Skin epidermis (tissue), 12 donors: Measurements from ENCODE around the gene SRD5A1.

Experiments used
- H3K27ac ChIP-seq, 21 experiments: fragments of 200-600 bp; sonication (generic) in 11 of 21; one replicate each; pipeline ENCODE4 v1.5.0; 2020; ENCODE audit warnings: mild to moderate bottlenecking in 3 of 21, inconsistent platforms in 2 of 21, moderate library complexity in 2 of 21
- H3K4me3 ChIP-seq, 7 experiments: fragments of 200-600 bp; sonication (generic) in 2 of 7; one replicate each; pipeline ENCODE4 v1.5.0; 2020; ENCODE audit warnings: inconsistent platforms in 2 of 7, mild to moderate bottlenecking in 2 of 7, moderate library complexity in 1 of 7

SRD5A1 gene

DNA sequence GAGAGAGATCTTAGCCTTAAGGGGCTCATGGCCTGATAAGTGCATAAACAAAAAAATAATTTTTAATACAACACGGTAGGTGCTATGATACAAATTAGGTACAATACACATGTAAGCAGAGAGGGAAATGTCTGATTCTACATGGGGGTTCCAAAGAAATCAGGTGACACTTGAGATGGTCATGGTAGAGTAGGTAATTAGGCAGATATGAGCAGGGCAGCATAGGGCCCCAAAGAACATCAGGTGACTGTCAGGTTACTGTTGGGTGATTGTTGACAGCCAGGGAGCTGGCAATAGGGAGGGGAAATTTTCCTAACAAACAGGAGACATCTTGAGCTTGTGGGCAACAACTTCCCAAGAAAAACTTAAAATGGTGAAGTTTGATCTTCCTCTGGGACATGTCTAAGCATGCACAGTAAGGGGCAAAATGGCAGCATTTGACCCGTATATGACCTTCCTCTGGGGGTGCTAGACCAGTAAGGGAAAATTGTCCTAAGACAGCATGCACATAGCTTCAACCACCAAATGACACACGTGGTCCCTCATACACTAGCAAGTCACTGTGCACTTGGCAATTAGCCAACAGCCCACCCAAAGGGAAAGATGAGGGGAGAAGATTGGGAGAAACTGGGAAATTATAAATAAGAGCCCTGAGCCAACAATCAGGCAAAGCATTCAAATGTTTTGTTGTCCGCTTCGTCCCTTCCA, 42.7 kb downstream of the SRD5A1 start:
- Histone ChIP-seq H3K27ac (no peak overlapping the region), H3K4me3 (no peak overlapping the region)

DNA sequence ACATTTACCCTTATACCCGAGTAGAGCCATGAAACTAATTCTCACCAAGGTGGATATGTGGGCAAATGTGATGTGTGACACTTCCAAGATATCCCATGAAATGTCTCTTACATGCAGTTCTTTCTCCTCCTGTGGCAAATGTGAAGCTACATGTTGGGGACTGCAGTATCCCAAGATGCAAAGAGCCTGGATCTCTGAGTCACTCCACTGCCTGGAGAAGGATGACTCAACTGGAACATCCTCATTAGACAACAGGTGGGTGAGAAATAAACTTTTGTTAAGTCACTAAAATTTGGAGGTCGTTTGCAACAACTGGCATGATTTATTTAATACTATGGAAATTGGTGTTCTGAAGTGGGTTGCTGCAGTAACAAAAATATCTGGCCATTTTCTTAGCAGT, 43.5 kb downstream of the SRD5A1 start:
- H3K4me3 ChIP-seq, result no peak overlapping the region
- H3K27ac ChIP-seq, result no peak overlapping the region

DNA sequence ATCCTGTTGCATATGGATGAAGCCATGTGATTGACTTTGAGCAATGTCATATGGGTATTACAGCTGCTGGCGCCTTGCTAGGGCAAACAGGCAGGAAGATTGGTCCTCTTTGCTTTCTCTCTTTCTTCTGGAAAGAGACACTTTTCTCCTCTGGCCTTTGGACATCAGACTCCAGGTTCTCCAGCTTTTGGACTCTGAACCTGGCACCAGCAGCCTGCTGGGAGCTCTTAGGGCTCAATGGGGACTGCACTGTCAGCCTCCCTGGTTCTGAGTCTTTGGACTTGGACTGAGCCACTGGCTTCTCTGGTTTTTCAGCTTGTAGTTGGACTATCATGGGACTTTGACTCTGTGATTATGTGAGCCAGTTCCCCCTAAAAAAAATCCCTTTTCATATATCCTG, 45.1 kb downstream of the SRD5A1 start:
- Histone ChIP-seq H3K27ac (no peak overlapping the region), H3K4me3 (no peak overlapping the region)

DNA sequence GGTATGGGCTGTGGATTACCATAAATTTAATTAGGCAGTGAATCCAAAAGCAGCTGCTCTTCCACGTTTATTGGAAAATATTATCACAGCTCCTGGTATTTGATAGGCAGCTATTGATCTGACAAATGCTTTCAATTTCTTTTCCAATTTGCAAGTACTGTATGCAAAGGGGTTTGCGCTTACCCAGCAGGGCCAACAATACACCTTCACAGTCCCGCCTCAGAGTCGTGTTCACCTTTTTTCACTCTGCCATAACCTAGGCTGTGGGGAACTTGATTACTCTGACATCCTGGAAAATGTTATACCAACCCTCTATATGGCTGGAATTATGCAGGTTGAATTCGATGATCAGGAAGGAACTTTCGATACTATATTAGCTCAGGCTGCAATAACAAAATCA, 47.7 kb downstream of the SRD5A1 start:
- H3K4me3 ChIP-seq, result no peak overlapping the region

DNA sequence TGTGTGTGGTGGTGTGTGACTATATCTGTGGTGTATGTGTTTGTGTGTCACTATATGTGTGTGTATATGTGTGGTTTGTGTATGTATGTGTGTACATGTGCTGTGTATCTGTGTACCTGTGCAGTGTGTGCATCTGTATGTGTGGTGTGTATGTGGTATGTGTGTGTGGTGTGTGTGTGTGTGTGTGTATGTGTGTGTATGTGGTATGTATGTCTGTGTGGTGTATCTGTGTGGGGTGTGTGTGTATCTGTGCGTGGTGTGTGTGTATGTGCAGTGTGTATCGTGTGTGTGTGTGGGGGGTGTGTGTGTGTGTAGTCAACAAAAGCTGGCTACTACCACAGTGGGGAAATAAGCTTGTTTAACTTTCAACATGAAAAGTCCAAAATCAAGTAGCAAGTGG, 48.4 kb downstream of the SRD5A1 start:
- Histone ChIP-seq H3K4me3 (no peak overlapping the region), H3K27ac (no peak overlapping the region)

More for the DNA sequence above, 47.7 kb downstream of the SRD5A1 start:
- H3K27ac ChIP-seq, result no peak overlapping the region

DNA sequence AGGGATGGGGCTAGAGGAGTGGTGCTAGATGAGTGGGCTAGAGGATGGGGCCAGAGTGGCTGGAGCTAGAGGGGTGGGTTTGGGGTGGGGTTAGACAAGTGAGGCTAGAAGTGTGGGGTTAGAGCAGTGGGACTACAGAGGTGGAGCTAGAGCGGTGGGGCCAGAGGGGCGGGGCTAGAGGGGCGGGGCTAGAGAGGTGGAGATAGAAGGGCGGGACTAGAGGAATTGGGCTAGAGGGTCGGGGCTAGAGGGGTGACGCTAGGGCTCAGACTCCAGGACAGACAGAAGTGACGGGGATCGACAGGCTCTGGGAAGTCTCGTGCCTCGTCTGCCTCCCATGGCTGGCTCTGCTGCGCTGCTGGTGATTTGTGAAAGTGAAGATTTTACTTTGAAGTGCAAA, 49.0 kb downstream of the SRD5A1 start:
- H3K4me3 ChIP-seq, result no peak overlapping the region
- no peak overlapping the region for H3K27ac ChIP-seq

DNA sequence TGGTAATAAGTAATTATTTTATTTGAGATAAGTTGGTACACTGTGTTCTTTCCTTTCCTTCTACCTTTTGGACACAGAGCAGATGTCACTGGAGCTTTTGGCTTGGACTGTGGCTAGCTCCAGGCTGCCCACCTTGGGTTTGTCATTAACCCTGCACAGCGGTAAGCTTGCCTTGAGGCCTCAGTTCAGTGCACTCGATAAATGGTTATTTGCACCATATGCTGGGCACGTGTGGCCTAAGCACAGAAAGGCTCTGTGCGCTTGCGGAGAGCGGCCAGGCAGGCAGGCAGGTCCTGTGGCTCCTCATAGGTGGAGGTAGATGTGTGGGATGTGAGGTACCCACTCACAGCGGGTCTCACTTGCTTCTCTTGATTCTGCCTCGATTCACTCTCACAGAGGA, 50.0 kb downstream of the SRD5A1 start:
- no peak overlapping the region for H3K27ac ChIP-seq
- no peak overlapping the region for H3K4me3 ChIP-seq

DNA sequence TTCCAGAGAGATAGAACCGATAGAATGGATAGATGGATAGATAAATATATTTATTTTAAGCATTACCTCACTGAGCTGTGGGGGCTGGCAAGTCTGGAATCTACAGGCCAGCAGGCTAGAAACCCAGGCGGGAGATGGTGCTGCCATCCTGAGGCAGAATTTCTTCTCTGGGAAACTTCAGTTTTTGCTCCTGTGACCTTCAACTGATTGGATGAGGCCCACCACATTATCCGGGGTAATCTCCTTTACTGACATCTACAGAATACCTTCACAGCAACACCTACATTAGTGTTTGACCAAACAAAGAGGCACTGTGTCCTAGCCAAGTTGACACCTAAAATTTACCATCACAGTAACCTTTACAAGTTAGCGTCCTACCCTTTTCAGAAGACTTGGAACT, 50.8 kb downstream of the SRD5A1 start:
- Histone ChIP-seq H3K27ac (no peak overlapping the region), H3K4me3 (no peak overlapping the region)

DNA sequence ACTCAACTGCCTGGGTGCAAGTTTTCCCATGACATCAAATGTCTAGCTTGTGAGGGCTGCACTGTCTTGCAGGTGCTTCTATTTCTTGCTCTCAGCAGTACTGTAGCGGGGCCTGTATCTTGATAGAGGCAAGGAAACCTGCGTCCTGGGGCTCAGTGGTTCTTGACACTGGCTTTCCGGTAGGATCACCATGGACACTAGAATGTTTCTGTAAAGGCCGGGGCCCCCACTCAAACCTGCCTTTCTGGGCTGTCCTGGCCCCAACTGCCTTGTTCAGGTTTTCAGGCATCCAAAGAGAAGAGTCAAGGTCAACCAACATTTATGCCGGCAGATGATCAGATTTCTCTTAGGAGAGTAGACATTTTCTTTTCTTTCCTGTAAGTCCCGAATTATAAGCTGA, 53.3 kb downstream of the SRD5A1 start:
- H3K4me3 ChIP-seq, result no peak overlapping the region

DNA sequence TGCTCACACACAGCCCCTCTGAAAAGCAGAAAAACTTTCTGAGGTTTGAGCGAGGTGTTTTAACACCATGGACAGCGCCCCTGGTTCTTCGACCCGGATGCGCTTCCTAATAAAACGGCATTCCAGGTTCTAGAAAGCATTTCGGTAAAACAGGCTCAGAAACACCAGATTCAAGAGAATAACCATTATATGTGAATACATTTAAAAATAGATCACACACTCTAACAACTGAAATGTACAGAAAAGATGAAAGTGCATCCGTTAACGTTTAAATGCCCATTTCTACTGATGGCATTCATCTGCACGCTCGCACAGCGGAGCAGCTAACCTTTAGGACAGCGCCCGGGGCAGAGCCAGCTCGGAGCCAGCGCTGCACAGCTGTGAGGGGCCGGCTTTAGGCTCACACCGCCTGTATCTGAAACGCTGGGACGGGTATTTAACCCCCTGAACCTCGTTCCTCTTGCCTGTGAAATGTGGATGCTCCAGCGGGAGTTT, 53.7 kb downstream of the SRD5A1 start:
- no peak overlapping the region for H3K27ac ChIP-seq
- H3K4me3 ChIP-seq, result peak overlapping the region in 1 of 7 experiments; percentile 14

More for the DNA sequence above, 53.3 kb downstream of the SRD5A1 start:
- no peak overlapping the region for H3K27ac ChIP-seq

DNA sequence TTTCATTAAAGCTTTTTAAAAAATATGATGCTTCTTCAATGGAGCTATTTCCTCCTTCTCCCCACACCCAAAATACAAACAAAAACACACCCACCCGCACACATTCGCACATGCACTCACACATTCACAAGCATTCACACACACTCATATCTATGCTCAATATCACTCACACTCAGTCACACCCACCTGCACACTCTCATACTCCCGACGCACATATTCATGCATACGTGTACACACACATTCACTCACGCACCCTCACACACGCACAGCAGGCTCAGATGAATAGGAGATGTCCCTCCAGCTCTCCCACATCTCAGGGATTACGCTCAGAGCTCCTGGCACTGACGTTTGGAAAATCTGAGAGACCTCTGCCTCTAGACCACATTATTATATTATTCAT, 54.3 kb downstream of the SRD5A1 start:
- Histone ChIP-seq H3K4me3 (no peak overlapping the region), H3K27ac (no peak overlapping the region)

DNA sequence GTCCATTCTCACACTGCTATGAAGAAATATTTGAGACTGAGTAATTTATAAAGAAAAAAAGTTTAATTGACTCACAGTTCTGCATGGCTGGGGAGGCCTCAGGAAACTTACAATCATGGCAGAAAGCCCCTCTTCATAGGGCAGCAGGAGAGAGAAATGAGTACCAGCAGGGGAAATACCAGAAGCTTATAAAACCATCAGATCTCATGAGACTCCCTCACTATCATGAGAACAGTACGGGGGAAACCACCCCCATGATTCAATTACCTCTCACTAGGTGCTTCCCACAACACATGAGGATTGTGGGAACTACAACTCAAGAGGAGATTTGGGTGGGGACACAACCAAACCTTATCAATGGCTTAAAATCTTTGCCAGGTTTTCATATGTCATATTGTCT, 59.7 kb downstream of the SRD5A1 start:
- no peak overlapping the region for H3K4me3 ChIP-seq
- no peak overlapping the region for H3K27ac ChIP-seq

DNA sequence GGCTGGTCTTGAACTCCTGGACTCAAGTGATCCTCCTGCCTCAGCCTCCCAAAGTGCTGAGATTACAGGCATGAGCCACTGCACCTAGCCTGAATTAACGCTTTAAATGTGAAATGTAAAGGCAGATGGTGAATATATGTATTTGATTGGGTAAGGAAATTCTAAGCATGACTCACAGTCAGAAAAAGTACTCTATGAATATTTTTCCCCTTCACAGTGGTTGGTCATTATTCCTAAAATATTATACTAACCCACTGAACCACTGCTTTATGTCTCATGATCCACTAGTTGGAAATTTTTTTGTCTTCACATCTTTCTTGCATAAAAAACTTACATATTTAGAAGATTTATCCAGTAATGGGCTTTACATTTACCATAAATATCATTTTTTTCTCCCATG, 65.5 kb downstream of the SRD5A1 start:
- no peak overlapping the region for H3K27ac ChIP-seq
- H3K4me3 ChIP-seq, result no peak overlapping the region

DNA sequence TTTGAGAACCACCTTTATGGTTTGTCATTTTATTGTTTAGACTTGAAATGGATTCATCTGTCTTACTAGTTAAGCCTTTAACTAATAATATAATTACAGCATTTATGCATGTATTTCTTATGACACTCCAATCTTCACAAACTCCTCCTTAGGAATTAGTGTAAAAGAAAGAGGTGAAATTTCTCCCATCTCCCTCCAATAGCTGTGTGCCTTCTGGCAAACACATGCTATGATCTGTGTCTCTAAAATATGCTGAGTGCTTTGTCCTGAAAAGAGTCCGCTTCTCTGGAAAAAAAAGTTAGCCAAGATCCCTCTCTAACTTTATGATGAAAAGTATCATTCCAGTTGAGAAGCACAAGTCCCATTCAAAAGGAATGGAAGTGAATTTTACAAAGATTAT, 66.1 kb downstream of the SRD5A1 start:
- Histone ChIP-seq H3K27ac (no peak overlapping the region), H3K4me3 (no peak overlapping the region)

DNA sequence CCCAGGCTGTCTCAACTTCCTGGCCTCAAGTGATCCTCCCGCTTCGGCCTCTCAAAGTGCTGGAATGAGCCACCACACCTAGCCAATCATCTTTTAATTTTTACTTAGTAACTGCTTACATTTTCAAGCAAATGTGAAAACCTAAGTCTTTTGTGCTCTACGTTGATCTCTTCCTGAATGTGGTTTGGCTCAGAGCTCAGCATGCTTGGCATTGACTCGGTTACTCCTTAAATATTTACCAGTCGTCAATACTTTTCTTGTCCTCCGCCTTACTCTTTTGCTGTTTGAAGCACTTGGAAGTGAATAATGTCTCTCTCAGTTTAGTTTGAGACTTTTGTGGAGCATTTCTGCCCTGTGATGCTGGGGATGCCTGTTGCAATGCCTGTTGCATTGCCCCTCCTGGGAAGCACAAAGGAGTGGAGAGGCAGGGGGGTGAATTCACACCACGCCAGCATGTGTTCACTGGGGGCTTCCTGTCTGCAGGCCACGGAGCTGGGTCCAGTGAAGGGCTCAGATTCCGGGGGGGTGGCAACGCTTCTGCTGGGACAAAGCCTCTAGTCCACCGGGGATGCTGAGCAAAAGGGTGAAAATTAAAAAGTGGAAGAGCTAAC, 66.9 kb downstream of the SRD5A1 start:
- no peak overlapping the region for H3K4me3 ChIP-seq
- no peak overlapping the region for H3K27ac ChIP-seq

DNA sequence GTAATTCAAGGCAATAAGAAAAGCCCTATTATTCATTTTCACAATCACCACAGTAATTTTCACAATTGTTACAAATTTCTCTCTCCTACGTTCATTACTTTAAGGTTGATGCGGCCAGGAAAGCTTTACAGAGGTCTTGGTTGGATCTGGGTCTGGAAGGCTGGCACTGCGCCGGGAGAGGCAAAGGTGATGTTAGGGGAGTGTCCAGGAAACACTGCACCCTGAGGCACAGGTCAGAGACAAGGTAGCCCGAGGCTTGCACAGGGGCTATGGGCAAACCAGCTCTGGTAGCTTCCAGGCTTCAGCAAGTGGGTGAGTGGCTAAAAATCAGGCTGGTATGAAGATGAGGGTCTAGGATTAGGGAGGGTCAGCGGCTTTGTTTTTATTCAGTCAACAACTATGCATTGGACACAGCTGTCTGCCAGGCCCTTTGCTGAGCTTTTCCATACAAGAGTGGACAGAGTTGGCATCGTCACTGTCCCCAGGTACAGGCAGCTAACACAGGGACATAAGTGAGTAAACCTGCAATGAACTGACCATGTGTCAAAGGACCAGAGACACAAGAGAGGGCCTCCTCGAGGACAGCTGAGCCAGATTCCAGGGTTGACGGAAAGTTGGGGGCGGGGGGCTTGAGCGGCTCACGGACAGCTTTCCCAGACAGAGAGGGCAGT, 67.6 kb downstream of the SRD5A1 start:
- no peak overlapping the region for H3K4me3 ChIP-seq
- no peak overlapping the region for H3K27ac ChIP-seq

DNA sequence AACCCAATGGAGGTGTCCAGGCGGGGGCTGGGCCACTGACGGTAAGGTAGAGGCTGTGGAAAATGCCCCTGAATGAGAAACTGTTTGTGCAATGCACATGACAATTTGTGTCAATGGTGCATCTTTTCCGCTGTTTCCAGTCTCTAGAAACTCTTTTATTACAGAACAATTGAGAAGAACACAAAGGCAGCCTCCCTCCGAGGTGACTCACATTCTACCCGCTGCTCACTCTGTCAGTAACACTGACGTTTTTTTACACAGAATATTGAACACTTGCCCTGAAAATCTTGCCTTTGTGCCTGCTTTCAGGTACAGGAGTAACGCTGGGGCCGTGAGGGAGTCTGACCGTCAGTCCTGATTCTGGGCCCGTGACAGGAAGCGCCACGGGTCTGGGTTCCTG, 68.3 kb downstream of the SRD5A1 start:
- no peak overlapping the region for H3K27ac ChIP-seq
- H3K4me3 ChIP-seq, result no peak overlapping the region

DNA sequence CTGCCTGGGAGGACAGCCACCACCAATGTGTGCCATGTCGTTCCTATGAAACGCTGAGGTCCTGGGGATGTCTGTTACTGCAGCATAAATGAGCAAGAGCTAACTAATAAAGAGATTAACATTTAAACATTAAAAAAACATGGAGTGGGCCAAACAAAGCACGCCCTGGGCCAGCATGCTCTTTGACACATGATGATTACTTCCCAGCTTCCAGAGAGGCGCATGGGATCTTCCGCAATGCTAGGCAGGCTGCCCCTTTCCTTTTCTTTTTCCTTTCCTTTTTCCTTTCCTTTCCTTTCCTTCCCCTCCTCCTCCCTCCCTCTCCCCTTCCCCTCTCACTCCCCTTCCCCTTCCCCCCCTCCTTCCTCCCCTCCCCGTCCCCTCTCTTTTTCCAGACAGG, 69.4 kb downstream of the SRD5A1 start:
- H3K4me3 ChIP-seq, result no peak overlapping the region
- no peak overlapping the region for H3K27ac ChIP-seq

DNA sequence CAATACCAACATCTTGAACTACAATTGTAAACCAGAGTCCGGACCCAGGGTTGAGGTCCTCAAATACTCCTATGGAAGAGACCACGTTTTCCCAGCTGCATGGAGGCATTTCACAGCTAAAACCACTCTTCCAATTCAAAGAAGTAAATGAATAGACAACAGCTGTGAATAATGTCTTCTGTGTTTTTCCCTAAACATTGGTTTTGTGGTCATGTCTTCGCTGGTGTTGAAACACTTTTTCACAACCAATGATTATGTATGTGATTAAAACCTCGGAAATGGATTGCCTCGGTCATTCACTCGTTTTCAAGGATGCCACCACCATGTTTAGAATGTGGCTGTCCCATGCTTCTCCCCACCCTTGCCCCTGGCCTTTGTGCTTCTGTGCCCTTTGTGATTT, 70.6 kb downstream of the SRD5A1 start:
- Histone ChIP-seq H3K27ac (peak overlapping the region in 12 of 21 experiments; percentile 10 to 85 (median 58)), H3K4me3 (no peak overlapping the region)

DNA sequence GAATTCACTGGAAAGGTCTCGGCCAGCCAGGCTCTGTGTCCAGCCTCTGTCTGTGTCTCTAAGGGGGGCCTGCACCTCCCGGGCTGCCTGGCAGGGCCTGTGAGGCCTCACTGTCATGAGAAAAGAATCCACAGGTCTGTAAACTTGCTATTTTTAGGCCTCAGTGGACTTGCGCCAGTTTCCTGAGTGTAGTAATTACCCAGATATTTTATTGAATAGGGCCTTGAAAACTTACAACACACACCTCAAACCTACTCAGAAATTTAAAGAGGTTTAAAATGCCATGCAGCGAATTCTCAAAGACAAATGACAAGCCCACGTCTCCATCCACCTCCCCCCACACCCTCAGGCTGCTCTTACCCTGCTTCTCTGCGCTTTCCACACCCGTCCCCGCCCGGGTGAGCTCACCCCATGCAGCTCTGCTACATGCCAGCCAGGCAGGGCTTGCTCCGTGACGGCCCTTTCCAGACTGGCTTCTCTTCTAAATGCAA, 71.2 kb downstream of the SRD5A1 start:
- Histone ChIP-seq H3K4me3 (no peak overlapping the region), H3K27ac (peak overlapping the region in 13 of 21 experiments; percentile 10 to 85 (median 56))

DNA sequence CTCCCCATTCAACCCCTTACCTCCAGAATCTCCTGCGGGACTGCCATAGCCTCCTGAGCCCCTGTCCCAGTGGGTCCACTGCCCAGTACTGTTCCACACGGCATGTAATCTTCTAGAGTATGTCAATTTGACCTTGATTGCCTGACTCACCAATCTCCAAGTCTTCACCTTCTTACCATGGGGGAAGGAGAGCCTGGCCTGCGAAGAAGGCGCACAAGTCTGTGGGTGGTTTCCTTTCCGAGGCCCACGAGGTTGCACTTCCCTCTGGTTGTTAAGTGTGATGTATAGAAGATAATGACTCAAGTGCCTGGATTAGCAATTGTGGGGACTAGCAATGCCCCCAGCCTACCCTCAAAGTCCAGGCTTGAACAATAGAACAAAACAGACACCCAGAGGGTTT, 71.8 kb downstream of the SRD5A1 start:
- Histone ChIP-seq H3K27ac (peak overlapping the region in 7 of 21 experiments; percentile 22 to 85 (median 59)), H3K4me3 (no peak overlapping the region)
